GM20431 (cell line): Measurements from ENCODE around the gene LMO7.

Experiments used
- in situ Hi-C: fragments of 300-500 bp; cut with MseI, MboI; formaldehyde crosslinking; loops from one replicate; pipeline ENCODE4 v1.15.0; 2020; ENCODE audit warnings: low sequenced_read_pairs; ENCODE audit not compliant: unreplicated experiment

Gene LMO7

DNA sequence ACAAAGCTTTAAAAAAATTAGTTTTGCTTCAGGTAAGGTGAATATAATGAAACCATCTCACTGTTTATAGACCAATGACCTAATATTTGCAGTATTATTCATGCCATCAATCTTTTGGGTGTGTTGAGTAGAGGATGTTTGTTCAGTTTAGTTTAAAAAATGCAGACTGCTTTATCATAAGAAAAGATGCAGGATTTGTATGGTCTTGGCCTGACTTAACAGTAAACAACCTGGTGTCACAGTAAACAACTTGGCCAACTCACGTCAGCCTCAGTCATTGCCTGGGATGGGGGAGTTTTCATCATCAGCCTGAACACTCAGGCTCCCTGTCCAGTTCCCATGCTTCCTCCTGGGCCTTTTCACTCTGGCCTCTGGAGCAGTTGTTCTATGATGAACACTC lies 55.1 kb downstream of the LMO7 start:
- in situ Hi-C loops, result loop anchor here (25.0 kb wide), 3 partner anchors 171 to 1221 kb away; no protein-coding TSS in a partner anchor

DNA sequence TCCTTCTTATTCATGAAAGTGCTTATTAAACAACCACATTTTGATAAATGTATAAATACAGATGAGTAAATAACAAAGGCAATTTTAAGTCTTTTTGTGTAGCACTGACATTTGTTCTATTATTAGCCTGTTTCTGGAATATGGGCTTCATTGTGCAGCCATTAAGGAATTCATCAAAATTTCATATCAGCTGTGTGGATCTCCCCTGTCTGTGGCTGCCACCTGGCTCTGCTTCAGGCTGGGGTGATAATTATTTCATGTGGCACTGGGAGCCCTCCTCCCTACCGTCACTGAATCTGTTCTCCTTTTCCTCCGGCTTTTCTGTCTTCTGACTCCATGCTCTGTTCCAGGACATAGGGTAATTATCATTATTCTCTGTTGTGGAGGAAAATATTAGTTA lies 57.1 kb downstream of the LMO7 start:
- in situ Hi-C loops, result loop anchor here (25.0 kb wide), 3 partner anchors 169 to 1219 kb away; no protein-coding TSS in a partner anchor

DNA sequence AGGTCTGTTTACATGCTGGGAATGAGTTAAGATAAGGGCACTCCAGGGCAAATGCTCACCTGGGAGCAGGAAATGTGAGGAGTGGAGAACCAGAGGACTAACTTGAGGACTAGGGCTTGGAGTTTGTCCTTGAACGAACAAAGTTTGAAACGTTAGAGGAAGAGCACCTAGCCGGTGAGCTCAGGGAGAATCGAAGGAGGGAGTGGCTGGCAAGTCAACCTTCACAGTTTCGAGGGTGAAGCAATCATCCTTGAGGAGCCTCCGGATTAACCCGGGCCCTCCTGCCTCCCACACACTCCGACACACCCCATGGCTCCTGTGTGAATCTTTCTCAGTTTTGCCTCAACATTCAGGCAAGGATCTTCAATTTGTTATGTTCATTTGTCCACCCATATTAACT lies 58.6 kb downstream of the LMO7 start:
- in situ Hi-C loops, result loop anchor here (25.0 kb wide), 3 partner anchors 168 to 1218 kb away; no protein-coding TSS in a partner anchor

DNA sequence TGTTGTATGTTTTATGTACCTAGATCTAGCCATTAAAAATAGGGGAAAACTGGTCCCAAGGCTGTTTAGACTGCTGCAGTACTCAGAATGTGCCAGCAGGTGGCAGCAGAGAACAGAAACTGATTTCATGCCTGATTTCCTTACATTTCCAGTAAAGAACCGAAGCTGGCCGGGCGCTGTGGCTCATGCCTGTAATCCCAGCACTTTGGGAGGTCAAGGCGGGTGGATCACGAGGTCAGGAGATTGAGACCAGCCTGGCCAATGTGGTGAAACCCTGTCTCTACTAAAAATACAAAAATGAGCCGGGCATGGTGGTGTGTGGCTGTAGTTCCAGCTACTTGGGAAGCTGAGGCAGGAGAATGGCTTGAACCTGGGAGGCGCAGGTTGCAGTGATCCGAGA lies 59.8 kb downstream of the LMO7 start:
- in situ Hi-C loops, result loop anchor here (25.0 kb wide), 3 partner anchors 166 to 1216 kb away; no protein-coding TSS in a partner anchor

DNA sequence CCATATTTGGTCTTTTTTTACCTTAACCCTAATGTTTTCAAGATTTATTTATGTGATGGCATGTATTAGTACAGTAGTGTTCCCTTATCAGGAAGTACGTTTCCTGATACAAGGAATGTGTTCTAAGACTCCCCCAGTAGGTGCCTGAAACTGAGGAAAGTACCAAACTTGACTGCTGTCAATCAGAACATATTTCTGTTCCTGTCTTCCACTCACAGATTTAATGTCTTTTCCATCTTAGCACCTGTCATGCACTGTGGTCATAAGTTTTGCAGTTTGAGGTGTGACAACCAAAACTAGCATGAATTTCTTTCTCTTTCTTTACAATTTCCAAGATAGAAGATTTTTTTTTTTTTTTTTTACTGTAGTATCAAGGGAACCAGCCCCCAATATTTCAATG lies 62.9 kb downstream of the LMO7 start:
- in situ Hi-C loops, result loop anchor here (25.0 kb wide), 3 partner anchors 163 to 1213 kb away; no protein-coding TSS in a partner anchor

DNA sequence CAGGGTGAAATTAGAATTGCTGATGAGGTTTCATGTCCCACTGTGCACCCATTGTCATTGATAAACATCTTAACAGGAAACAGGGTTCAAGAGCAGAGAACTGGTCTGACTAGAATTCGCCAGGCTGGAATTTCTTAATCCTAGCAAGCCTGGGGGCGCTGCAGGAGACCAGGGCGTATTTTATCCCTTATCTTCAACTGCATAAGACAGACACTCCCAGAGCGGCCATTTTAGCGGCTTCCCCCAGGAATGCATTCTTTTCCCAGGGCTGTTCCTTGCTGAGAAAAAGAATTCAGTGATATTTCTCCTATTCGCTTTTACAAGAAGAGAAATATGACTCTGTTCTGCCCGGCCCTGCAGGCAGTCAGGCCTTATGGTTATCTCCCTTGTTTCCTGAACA lies 63.6 kb downstream of the LMO7 start:
- in situ Hi-C loops, result loop anchor here (25.0 kb wide), 3 partner anchors 163 to 1213 kb away; no protein-coding TSS in a partner anchor

DNA sequence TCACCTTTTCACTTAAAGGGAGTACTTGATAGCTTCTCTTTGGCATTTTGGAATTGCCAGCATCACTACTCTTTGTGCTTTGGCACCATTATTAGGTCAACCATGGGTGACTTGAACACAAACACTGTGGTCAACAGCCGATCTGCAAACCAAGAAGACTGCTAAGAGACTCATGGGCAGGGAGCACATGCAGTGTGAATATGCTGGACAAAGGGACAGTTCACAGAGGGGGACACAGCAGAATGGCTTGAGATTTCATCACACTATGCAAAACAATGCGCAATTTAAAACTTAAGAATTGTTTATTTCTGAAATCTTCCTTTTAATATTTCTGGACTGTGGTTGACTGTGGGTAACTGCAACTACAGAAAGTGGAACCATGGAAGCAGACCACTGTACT lies 64.4 kb downstream of the LMO7 start:
- in situ Hi-C loops, result no loop called here

DNA sequence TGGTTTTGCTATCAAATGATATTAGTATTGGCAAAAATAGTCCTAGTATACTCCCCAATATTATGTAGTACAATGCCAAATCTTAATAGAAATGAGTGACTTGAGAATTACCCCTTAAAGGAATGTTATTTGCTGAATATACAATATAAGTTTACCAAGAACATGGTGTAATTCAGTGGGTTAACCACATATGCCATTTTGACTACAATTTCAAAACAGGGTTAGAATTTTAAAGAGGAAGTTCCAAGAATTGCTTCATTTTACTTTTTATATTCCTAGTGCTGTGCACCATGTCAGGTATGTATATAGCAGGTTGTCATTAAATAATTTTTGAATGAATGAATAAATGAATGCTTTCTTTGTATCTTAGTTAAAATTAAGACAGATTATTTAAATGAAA lies 66.3 kb downstream of the LMO7 start:
- in situ Hi-C loops, result no loop called here

DNA sequence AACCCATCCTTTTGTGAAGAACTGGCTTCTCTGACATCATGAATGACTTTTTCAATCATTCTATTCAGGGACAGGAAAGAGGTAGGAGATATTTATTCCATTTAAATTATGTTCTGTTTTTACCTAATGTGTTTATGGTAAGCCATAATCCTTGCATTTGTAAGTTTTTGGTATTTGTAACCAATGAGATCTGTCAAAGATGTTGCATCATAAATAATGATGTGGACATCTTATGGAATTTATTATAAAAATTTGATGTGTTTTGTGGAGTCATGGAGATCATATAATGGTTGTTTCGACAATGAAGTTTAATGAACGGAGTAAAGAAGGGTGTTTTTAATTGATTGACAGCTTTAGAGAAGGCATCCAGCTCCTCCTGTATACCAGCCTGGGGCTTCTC lies 67.6 kb downstream of the LMO7 start:
- in situ Hi-C loops, result no loop called here

DNA sequence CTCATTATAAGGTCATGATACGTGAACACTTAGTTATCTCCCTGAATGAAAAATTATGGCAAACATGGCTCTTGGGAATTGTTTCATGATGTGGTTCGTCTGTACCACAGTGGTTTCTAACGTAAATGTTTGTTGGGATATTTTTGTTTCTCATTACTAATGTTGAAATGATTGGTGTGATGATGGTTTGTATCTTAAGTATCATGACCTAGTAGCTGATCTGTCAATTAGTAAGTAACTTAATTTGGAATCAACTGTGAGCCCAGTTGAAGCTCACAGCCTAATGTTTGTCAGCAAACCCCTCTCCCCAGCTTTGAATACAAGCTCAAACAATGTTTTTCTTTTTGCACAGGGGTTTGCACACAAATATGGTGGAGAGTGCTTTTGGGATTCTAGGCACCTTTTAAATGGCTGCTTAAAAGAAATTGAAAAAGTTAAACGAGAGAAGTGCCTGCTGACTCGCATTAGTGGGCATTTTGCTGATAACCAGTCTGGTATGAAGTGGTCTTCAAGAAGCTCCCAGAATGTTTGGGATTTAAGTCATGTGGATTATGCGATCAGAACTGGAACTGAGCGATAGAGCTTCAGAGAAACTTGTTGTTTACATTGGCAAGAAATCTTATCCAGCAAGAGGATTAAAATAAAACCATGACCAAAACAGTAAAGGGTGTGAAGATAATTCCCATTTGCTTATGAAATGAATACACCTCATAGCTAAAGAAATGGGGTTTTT lies 68.2 kb downstream of the LMO7 start:
- in situ Hi-C loops, result no loop called here

DNA sequence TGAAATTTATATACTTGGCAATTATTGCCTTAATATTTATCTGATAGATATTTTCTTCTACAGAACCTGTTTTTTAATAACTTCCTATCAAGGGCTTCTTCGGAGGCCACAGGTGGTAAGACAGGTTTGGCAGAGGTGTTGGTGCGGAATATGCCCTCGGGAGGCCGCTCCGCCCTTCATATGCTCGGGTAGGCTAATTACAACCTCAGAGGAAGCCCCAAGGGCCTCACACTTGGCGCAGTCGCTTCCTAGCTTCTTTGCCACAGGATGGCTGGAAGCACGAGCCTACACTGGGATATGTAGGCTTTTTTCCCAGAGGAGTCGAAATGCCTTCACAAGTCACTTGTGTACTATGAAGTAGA lies 68.8 kb downstream of the LMO7 start:
- in situ Hi-C loops, result no loop called here

DNA sequence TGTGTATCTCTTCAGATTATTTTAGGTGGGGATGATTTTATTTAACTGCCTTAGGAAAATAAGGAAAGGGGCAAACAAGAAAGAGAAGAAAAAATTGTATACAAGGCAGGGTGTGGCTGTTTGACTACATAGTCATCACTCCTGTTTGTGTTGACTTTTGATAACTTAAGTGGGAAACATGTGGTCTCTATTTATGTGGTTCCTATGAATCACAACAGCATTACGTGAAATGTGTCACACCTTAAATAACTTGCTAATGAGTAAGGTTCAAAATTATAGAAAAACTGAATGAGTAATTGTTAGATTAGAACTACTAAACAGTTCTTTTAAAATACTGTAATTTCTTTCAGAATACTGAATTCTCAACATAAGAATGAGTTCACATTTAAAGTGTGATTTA lies 69.3 kb downstream of the LMO7 start:
- in situ Hi-C loops, result no loop called here

DNA sequence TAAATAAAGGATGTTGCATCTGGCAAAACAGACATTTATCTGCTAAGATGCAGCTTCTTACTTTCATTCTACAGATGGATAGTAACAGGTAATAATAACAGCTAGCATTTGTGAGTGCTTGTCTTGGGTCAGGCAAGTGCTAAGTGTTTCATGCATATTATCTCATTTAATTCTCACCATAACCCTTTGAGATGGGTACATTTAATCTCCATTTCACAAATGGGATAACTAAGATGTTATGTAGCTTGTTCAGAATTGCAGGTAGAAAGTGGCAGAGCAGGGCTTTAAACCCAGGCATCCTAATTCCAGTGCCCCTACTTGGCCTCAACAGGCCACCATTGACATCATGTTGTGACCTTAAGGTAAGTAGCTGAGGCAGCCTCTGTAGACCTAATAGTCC lies 69.8 kb downstream of the LMO7 start:
- in situ Hi-C loops, result no loop called here

DNA sequence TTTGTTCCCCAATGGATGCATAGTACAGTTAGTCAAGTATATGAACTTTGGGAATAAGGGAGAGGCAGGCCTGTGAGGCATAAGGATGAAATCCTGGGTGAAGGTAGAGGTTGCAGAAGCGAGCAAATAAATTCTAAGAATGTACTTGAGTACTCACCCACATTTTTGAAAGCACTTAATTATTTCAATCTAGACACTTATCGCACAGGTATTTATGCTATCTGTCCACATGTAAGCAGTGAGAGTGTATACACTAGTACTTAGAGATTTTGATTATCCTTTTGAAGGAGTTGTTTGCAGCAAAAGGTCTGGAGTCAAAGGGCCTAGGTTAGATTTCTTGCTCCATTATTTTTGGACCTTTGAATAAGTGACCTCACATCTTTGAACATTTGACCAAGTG lies 77.7 kb downstream of the LMO7 start:
- in situ Hi-C loops, result no loop called here

DNA sequence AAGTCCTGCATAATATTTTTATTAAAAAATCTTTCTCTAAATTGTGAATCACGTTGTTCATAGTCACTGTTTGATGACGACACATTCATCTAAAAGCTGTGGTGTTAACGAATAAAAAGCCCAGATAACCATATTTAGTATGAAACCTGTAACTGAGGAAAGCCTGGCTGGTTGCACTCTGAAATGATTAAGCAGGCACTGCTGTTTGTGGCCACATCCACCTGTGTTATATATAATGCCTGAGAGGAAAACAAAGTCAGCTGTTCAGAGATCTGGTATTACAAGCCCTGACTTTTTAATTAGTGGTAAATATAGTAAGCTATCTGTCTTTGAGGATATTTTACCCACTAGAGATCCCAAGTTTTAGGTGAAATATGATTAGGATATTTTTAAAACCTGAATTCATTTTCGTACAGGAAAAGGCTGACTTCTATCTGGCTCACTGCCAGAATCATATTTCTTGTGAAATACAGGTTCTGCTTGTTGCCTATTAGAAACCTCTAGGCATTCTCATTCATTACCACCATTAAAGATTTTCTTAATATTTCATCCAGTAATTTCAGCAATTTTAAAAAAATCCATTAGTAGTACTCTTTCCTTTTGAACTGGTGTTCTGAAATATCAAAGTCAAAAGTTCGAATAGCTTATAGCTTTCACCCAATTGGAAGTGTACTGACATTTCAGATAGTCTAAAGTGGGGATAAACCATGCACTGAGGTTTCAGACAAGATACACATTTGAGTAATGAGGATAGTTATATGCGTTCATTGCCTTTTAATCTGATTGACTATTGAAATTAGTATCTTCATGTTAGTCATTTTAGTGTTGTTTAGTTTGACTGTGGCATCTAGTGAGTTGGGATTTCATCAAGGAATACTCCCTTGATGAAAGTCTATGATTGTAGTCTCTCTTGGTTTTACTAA lies 79.7 kb downstream of the LMO7 start:
- in situ Hi-C loops, result no loop called here

DNA sequence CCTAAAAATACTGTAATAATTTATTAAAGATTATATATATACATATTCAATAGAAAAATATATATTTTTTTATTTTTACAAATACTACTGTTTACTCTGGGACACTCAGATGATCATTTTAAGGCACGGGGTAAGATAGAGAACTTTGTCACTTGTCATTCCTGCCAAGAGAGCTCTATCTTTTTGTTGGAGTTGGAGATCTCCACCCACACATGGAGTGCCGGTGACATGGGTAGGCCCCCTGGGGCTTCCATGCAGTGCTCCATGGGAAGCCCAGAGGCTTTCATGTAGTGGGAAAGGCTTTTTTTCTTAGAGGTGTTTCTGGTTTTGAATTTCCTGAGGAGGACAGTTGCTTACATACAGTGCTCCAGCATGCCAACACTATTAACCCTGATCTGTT lies 81.4 kb downstream of the LMO7 start:
- in situ Hi-C loops, result no loop called here

DNA sequence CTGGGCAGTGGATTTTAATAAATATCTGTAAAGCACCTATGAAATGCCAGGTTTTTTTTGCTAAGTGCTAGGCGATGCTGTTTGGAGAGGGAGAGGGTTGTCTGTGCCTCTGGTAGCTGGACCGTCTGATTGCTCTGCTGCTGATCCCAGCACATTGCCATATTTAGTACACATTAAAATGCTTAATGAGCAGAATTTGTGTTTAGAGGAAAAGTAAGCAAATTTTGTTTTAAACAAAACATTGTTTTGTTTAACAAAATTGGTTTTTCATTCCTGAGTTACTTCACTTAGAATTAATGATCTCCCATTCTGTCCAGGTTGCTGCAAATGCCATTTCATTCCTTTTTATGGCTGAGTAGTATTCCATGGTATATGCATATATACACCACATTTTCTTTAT lies 85.2 kb downstream of the LMO7 start:
- in situ Hi-C loops, result no loop called here

DNA sequence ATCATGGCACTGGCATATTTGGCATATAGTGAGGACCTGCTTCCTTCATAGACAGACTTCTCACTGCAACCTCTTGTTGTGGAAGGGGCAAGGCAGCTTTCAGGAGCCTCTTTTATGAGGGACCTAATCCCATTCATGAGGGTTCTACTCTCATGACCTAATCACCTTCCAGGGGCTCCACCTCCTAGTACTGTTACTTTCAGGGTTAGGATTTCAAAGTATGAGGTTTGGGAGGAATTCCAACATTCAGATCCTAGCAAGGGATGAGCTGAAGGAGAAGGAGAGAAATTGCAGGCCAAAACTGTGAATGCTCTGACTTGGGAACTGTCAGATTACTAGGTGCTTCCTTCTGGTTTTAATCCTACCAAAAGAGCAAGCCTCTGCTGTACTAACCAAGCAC lies 87.8 kb downstream of the LMO7 start:
- in situ Hi-C loops, result no loop called here

DNA sequence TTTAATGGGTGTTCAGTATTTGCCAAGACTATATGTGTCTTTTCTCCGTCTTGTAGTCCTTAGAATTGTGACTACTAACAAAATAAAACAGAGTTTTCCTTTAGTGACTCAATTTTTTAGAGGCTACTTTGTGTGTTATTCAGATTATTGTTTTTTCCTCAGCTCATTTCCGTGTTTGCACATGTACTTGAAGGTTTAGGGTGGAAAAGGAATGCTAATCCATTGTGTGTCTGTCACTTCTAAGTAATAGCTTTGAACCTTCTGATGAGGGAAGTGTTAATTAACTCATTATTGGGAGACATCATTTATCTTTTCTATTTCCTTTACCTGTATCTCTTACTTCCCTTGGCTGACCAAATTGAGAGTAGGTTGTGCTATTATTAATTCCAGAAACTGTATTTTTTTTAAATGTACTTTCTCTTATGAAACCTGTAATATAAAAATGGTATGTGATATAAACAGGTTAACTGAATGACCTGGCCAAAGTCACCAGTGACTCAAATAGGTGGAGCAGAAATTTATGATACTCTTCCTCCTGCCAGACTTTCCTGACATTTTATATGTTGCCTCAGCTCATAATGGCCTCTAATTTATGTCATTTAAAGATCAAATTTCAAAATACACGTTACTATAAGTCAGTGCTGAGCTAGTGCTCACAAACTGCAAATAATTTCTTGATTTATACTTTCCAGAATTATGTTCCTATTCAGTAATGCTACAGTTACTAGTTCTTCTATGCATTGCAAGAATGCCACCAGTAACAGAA lies 88.8 kb downstream of the LMO7 start:
- in situ Hi-C loops, result no loop called here

DNA sequence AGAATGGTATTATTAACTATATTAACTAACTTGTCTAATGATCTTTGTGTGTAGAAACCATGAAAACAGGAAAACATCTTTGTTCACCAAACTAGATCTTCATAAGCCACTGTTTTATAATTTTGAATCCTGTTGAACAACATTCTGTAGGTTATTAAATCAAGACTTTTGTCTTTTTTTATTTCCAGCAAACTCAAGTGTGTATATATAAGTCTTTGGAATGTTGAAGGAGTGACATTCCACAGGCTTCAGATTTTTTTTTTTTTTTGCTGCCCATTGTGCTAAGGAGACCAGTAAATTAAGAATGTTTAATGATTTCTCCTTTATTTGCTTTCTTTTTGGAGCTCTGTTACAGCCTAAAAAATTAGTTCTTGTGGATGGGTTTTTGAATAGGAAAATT lies 89.6 kb downstream of the LMO7 start:
- in situ Hi-C loops, result no loop called here
